K562 (cell line): ENCODE measurements around the gene POLD1. TPM values are rescaled to one million over a fixed set of nuclear protein-coding genes. Genes with fewer than 3 reads are reported as not detected.

Source experiments
- BACH1 ChIP-seq: fragments of 200-800 bp; sonication (Bioruptor generic); IDR thresholded peaks from 2 replicates; pipeline ENCODE4 v1.6.1; 2016; ENCODE audit warnings: missing genetic modification characterization, missing compliant biosample characterization
- CHD4 ChIP-seq: fragments of 200-600 bp; sonication (generic); IDR thresholded peaks from 3 replicates; pipeline ENCODE4 v1.6.1; 2012; ENCODE audit warnings: low read depth, mild to moderate bottlenecking, mixed read lengths, low read length, inconsistent platforms; ENCODE audit not compliant: insufficient read depth, insufficient replicate concordance, poor library complexity, severe bottlenecking
- DNMT1 ChIP-seq: fragments of 450-650 bp; IDR thresholded peaks from 2 replicates; pipeline ENCODE4 v1.6.1; 2016; ENCODE audit warnings: antibody characterized with exemption, mild to moderate bottlenecking
- E2F8 ChIP-seq: fragments of 450-650 bp; IDR thresholded peaks from 2 replicates; pipeline ENCODE4 v1.7.1; 2018; ENCODE audit warnings: mild to moderate bottlenecking, low read depth; ENCODE audit not compliant: partially characterized antibody
- ELF4 ChIP-seq: fragments of 450-650 bp; formaldehyde crosslinking; IDR thresholded peaks from 2 replicates; pipeline ENCODE4 v1.4.0; 2022; ENCODE audit warnings: missing genetic modification characterization
- KDM2B ChIP-seq: fragments of 250-450 bp; sonication (Bioruptor Pico); IDR thresholded peaks from 2 replicates; pipeline ENCODE4 v1.8.0; 2021; ENCODE audit warnings: mild to moderate bottlenecking, moderate library complexity
- KLF16 ChIP-seq: IDR thresholded peaks from 2 replicates; pipeline ENCODE4 v1.6.1; 2016; ENCODE audit warnings: antibody characterized with exemption
- MAFG ChIP-seq: fragments of 450-650 bp; conservative IDR thresholded peaks from 2 replicates; pipeline ENCODE4 v1.6.1; 2016; ENCODE audit warnings: missing genetic modification characterization, missing compliant biosample characterization
- MCM3 ChIP-seq: fragments of 450-650 bp; IDR thresholded peaks from 2 replicates; pipeline ENCODE4 v1.6.1; 2016
- PHB2 ChIP-seq: fragments of 450-650 bp; IDR thresholded peaks from 2 replicates; pipeline ENCODE4 v1.6.1; 2017; ENCODE audit warnings: low read depth
- RB1 ChIP-seq: fragments of 450-650 bp; IDR thresholded peaks from 2 replicates; pipeline ENCODE4 v1.6.1; 2017; ENCODE audit warnings: low read depth, mild to moderate bottlenecking
- RCOR1 ChIP-seq, 2 experiments: IDR thresholded peaks; 2 replicates each; pipeline ENCODE4 v1.6.1; 2012; ENCODE audit warnings: low read depth in 2 of 2, low read length in 2 of 2, borderline replicate concordance in 1 of 2, improper control_type of control experiment in 1 of 2
- TAF15 ChIP-seq: fragments of 200-400 bp; formaldehyde crosslinking; IDR thresholded peaks from 2 replicates; pipeline ENCODE4 v1.6.1; 2017; ENCODE audit warnings: mild to moderate bottlenecking, low read depth, low read length, moderate library complexity
- TCF7L2 ChIP-seq: fragments of 150-350 bp; IDR thresholded peaks from 2 replicates; pipeline ENCODE4 v1.6.1; 2016; ENCODE audit warnings: low read depth, mild to moderate bottlenecking, low read length, moderate library complexity
- ZBTB5 ChIP-seq: fragments of 450-650 bp; IDR thresholded peaks from 2 replicates; pipeline ENCODE4 v1.6.1; 2017; ENCODE audit warnings: antibody characterized with exemption
- ZBTB8A ChIP-seq: fragments of 450-650 bp; IDR thresholded peaks from 2 replicates; pipeline ENCODE4 v1.6.1; 2018; ENCODE audit warnings: mild to moderate bottlenecking, moderate library complexity; ENCODE audit not compliant: partially characterized antibody
- ZFX ChIP-seq: sonication (generic); formaldehyde crosslinking; IDR thresholded peaks from 2 replicates; pipeline ENCODE4 v1.8.0; 2022; ENCODE audit warnings: mild to moderate bottlenecking, missing genetic modification reagents, moderate library complexity
- ZNF347 ChIP-seq: fragments of 450-650 bp; formaldehyde crosslinking; IDR thresholded peaks from 2 replicates; pipeline ENCODE4 v1.4.0; 2020; ENCODE audit warnings: low read depth, mild to moderate bottlenecking, moderate library complexity
- ZNF507 ChIP-seq: conservative IDR thresholded peaks from 2 replicates; pipeline ENCODE4 v1.6.1; 2017; ENCODE audit warnings: missing genetic modification characterization, missing compliant biosample characterization
- polyA plus RNA-seq, 8 experiments: library from polyadenylated mRNA; depleted of rRNA in 4 of 8; stranded (reverse) in 5 of 8; unstranded in 3 of 8; fragments of >200 nt; fragmentation: Nextera tagmentation in 2 of 8; fragmentation: Illumina TruSeq in 1 of 8; extraction: Ambion mirVana in 2 of 8; extraction: Trizol in 1 of 8; gene quantifications; 2 replicates each; pipeline versions ENCODE4 v1.2.1 to v1.2.3, GENCODE V29; 2011 to 2014; ENCODE audit warnings: inconsistent platforms in 1 of 8, missing spikeins in 1 of 8
- total RNA-seq, 7 experiments: library from RNA; depleted of rRNA in 6 of 7; stranded (reverse); fragments of >200 nt in 6 of 7; fragmentation: Illumina TruSeq in 2 of 7; extraction: Trizol in 2 of 7; gene quantifications; 2 replicates each; pipeline versions ENCODE4 v1.2.1 to v1.2.3, GENCODE V29; 2011 to 2021; ENCODE audit warnings: low replicate concordance in 1 of 7
- TF ChIP-seq, protein P1 (sequence below): sonication (generic); formaldehyde crosslinking; IDR thresholded peaks from 2 replicates; pipeline ENCODE4 v1.5.0; 2020; ENCODE audit warnings: missing genetic modification reagents
- TF ChIP-seq, protein P2 (sequence below): fragments of 250-450 bp; sonication (Bioruptor Pico); IDR thresholded peaks from 2 replicates; pipeline ENCODE4 v1.5.0; 2020; ENCODE audit warnings: mild to moderate bottlenecking, borderline replicate concordance

POLD1 gene
- total and polyA plus RNA-seq, 9 of the 15 experiments (the other 6 are each of a cell fraction or from before 2014, with no cell fraction given) = 1.3 to 312 (median 47.8) TPM

DNA sequence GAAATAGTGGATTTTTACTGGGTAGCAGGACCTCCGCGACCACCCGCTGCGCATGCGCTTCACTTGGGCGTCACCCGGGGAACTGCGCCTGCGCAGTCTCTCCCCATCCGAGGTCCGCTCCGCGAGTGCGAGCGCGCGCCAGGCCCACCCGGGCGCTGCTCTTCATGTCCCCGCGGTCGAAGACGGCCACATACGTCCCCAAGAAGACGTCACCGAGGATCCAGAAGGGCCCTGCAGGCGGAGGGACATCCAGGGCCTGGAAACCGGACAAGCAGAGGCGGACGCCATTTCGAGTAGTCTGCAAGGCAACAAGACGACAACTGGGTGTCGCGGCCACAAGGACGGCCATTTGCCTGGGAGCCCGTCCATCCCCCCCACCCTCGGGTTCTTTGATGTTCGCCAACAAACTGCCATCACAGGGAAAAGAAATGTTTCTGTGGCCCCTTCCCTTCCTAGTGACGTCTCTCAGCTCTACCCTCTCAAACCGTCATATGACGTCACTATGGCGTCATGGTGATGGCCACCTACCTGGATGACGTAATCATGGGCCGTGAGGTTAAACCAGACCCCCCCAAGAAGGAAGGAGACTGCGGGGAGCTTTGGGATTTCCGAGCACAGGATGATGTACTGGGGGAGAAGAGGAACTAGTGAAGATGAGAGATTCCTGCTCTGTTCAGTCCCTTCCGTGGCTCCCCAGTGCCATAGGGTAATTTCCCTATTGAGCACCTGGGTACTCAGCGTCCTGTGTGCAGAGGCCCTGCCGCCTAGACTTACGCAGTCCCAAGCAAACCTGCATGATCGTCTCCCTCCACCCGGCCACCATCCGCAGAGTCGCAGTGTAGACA lies 25.4 kb upstream of the POLD1 start (continued):
- TF ChIP-seq DNMT1 = no peak
- no peak for TF ChIP-seq KLF16
- no peak for TF ChIP-seq TAF15
- no peak for TF ChIP-seq CHD4
- TF ChIP-seq KDM2B = peak; percentile 45; the same call in 1 of the 2 replicates
- TF ChIP-seq, protein P1, sequence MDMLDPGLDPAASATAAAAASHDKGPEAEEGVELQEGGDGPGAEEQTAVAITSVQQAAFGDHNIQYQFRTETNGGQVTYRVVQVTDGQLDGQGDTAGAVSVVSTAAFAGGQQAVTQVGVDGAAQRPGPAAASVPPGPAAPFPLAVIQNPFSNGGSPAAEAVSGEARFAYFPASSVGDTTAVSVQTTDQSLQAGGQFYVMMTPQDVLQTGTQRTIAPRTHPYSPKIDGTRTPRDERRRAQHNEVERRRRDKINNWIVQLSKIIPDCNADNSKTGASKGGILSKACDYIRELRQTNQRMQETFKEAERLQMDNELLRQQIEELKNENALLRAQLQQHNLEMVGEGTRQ (CRISPR knock-in tag) = peak; percentile 7; the same call in 1 of the 2 replicates
- TF ChIP-seq ZBTB8A = no peak
- peak; percentile 95 for TF ChIP-seq E2F8
- no peak; the same call in 1 of the 2 replicates for TF ChIP-seq ZNF347
- TF ChIP-seq ELF4 (CRISPR knock-in tag) = 0 out of 2 replicates have a peak, but pooled peaks have one; percentile 47
- TF ChIP-seq TCF7L2 = no peak
- no peak for TF ChIP-seq MCM3
- TF ChIP-seq, protein P2, sequence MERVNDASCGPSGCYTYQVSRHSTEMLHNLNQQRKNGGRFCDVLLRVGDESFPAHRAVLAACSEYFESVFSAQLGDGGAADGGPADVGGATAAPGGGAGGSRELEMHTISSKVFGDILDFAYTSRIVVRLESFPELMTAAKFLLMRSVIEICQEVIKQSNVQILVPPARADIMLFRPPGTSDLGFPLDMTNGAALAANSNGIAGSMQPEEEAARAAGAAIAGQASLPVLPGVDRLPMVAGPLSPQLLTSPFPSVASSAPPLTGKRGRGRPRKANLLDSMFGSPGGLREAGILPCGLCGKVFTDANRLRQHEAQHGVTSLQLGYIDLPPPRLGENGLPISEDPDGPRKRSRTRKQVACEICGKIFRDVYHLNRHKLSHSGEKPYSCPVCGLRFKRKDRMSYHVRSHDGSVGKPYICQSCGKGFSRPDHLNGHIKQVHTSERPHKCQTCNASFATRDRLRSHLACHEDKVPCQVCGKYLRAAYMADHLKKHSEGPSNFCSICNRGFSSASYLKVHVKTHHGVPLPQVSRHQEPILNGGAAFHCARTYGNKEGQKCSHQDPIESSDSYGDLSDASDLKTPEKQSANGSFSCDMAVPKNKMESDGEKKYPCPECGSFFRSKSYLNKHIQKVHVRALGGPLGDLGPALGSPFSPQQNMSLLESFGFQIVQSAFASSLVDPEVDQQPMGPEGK (CRISPR knock-in tag) = no peak
- no peak for TF ChIP-seq BACH1 (tag)
- no peak for TF ChIP-seq MAFG (tag)
- TF ChIP-seq ZFX (CRISPR knock-in tag) = peak; percentile 91
- TF ChIP-seq RCOR1 (IDR thresholded peaks at IDR 0.05; ENCODE audit: borderline replicate concordance in 1 of 2, low read depth in 2 of 2, low read length in 2 of 2) = peak in 1 of 2 experiments; percentile 40; a peak in 1 of 4 replicates
- TF ChIP-seq ZNF507 = no peak
- no peak for TF ChIP-seq ZBTB5
- 0 out of 2 replicates have a peak, but pooled peaks have one; percentile 12 for TF ChIP-seq PHB2
- TF ChIP-seq RB1 = peak; percentile 55; the same call in 1 of the 2 replicates
